ENCODE data around the gene TMEM151B.

The TMEM151B gene

DNA sequence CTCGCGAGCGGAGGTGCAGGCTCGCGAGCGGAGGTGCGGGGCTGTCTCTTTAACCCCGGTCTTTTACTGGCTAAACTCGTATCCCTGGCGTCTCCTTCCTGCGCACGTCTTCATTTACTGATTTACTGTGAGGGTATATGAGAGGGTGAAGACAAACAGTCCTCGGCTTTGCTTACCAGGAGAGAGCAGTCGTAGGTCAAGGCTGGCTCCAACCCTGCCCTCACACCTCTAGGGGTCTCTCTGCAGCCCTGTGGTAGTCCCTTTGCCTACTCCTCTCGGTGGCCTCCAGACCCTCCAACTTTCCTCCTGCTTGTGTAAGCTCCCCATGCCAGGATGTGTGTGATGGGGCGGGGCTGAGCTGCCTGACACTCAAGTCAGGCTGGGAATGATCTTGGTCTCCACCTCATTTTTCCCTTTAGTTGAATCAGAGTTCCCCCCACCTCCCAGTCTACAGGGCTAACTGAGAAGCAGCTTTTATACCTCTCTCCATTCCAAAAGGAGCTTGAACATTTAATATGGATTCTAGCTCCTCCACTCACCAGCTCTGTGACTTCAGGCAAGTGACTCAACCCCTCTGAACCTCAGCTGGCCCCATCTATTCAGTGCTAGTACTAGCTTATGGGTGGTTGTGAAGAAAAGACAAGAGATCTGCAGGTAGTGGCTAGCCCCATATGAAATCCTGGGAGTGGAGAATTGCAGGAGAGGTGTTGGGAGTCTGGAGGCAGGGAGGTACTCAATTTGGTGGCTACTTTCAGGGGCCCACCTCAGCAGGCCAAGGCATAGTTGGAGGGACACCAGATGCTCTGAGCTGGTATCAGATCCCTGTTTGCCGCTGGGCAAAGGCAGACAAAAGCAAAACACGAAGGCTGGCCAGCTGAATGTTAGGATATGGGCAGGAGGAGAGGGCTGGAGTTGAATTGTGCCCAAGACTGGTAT lies 46.0 kb upstream of the TMEM151B start:
- no peak for DNase-seq (ENCODE audit: low spot score)
- in situ Hi-C loops (cut with MboI; ENCODE audit: low pct_unique_long_range_greater_than_20kb, low sequenced_read_pairs, unreplicated experiment) = no loop called here
- peak; percentile 20 for TF ChIP-seq CTCF (IDR thresholded peaks at IDR 0.05; ENCODE audit: extremely low read depth, insufficient read depth, missing control alignments)

DNA sequence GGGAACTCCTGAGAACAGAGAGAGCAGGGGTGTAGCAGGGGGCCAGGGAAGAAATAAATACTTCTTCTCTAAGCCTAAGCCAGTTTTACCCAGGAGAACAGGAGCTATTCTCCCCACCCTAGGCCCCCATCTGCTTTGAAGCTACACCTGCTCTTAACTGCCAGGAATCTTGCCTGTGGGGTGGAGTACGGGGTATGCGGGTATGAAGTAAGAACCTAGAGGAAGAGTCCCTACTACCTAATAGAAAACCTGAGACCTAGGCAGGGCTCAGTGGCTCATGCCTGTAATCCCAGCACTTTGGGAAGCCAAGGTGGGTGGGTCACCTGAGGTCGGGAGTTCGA lies 45.3 kb upstream of the TMEM151B start:
- DNase-seq (ENCODE audit: low spot score) = no peak
- in situ Hi-C loops (cut with MboI; ENCODE audit: low pct_unique_long_range_greater_than_20kb, low sequenced_read_pairs, unreplicated experiment) = no loop called here
- no peak for TF ChIP-seq CTCF (IDR thresholded peaks at IDR 0.05; ENCODE audit: extremely low read depth, insufficient read depth, missing control alignments)

DNA sequence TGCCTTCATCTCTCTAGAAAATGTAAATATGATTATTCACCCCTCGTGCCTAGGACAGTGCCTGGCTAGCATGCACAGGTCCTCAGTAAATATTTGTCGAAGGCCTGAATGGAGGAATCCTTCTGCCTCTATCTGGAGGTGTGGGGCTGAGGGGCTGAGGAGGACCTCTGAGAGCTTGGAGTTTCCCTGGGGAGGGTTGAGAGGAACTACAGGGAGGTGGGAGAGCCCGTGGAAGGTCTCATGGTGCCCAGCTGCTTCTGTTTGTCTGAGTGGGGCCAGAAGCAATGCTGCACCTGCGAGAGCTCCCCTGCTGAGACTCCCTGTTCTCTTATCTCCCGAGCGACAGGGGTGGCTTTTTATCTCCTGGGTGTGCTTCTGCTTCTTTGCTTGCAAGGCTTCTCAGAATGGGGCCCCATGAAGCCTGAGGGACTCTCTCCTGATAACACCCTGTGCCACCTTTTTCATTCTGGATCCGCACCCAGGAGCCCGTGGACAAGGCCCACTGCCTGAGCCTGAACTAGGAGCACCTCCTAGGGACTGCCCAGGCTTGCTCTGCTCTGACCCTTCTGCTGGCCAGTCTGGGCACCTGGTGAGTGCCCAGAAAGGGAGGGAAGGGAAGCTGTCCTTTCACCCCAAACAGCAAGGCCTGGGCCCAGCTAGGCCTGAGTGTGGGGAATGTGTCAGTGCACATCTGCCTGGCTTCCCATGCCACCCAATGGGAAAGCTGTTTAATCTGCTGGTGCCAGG lies 44.5 kb upstream of the TMEM151B start:
- peak; percentile 18 for DNase-seq (ENCODE audit: low spot score)
- in situ Hi-C loops (cut with MboI; ENCODE audit: low pct_unique_long_range_greater_than_20kb, low sequenced_read_pairs, unreplicated experiment) = no loop called here
- TF ChIP-seq CTCF (IDR thresholded peaks at IDR 0.05; ENCODE audit: extremely low read depth, insufficient read depth, missing control alignments) = no peak

DNA sequence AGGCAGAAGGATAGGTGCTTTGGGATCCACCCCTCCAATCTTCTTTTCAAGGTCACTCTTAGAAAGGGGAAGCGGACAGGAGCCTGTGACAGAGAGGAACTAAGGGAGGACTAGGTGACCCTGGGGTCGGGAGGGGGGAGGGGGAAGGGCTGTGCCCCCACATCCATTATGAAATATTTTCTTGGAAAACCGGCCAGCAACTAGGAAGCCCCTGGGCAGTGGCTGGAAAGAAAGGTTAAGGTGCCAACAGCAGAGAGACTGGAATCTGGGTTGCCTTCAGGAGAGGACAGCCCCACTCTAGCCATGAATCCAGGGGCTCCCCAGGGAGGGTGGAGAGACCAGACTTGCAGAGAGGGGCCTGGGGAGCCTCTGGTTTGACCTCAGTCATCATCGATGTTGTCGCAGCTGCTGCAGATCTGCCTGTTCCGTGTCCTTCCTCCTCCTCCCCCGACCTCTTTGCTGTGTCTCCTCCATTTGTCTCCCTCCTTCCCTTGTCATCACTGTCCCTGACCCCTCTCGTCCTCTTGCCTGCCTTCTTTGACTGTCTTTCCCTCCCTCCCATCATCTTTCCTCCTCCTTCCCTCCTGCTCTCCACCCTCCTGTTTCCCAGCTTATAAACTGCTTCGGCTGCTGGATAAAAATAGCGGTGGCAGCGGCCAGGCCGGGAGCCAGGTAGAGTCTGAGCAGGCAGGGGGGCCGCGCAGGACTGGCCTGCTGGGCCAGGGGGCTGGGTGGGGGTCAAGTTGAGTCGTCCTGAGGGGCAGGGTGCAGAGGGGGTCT lies 43.7 kb upstream of the TMEM151B start:
- in situ Hi-C loops (cut with MboI; ENCODE audit: low pct_unique_long_range_greater_than_20kb, low sequenced_read_pairs, unreplicated experiment) = no loop called here

GRCh38 chr6:44227148-44227793 lies 43.0 kb upstream of the TMEM151B start:
- TF ChIP-seq CTCF (IDR thresholded peaks at IDR 0.05; ENCODE audit: extremely low read depth, insufficient read depth, missing control alignments) = no peak
- in situ Hi-C loops (cut with MboI; ENCODE audit: low pct_unique_long_range_greater_than_20kb, low sequenced_read_pairs, unreplicated experiment) = no loop called here
- peak; percentile 13 for DNase-seq (ENCODE audit: low spot score)

More for the DNA sequence above, 43.7 kb upstream of the TMEM151B start:
- DNase-seq (ENCODE audit: low spot score) = peak; percentile 9
- no peak for TF ChIP-seq CTCF (IDR thresholded peaks at IDR 0.05; ENCODE audit: extremely low read depth, insufficient read depth, missing control alignments)

GRCh38 chr6:44228031-44228430 lies 42.2 kb upstream of the TMEM151B start:
- no peak for TF ChIP-seq CTCF (IDR thresholded peaks at IDR 0.05; ENCODE audit: extremely low read depth, insufficient read depth, missing control alignments)
- in situ Hi-C loops (cut with MboI; ENCODE audit: low pct_unique_long_range_greater_than_20kb, low sequenced_read_pairs, unreplicated experiment) = no loop called here
- DNase-seq (ENCODE audit: low spot score) = peak; percentile 12

Measured in GM13977 (cell line).